ENCODE data around the gene TAS2R3. TPM values are rescaled to one million over a fixed set of nuclear protein-coding genes. Genes with fewer than 3 reads are reported as not detected.

Gene TAS2R3
- total RNA-seq (2021) (0.71 to 1.5 TPM (median 1.2 TPM) in 3 replicates), Bru-seq, nascent RNA (percentile 90 among the genes with signal in this experiment)
- long read RNA-seq, experiment 1, result 0 reads
- long read RNA-seq, experiment 2, result 0 reads
- long read RNA-seq, experiment 3, result 0 reads

GRCh38 chr7:141763797-141764196, at the start of gene TAS2R3:
TSS of gene TAS2R3 (plus strand) at chr7:141764097. CDS start at chr7:141764159, 62 bp downstream.
- H3K4me1 Mint-ChIP-seq, result peaks cover 3% of the 10 kb centered on the region
- no peaks in the 10 kb centered on the region for H3K27me3 Mint-ChIP-seq (ENCODE audit: low read depth)
- no peak within 1 kb of the TSS for H3K4me3 Mint-ChIP-seq
- TF ChIP-seq GRHL2 (CRISPR knock-in tag; IDR thresholded peaks at IDR 0.05; ENCODE audit: insufficient replicate concordance, severe bottlenecking), result no peak
- TF ChIP-seq ATF3 (CRISPR knock-in tag; conservative IDR thresholded peaks at IDR 0.05), result no peak
- TF ChIP-seq STAT6 (CRISPR knock-in tag; conservative IDR thresholded peaks at IDR 0.05; ENCODE audit: low read depth), result no peak
- no peak for TF ChIP-seq NR1H2 (CRISPR knock-in tag; IDR thresholded peaks at IDR 0.05)
- no peak for TF ChIP-seq SMAD4 (CRISPR knock-in tag; IDR thresholded peaks at IDR 0.05)
- TF ChIP-seq NR2C2 (CRISPR knock-in tag; IDR thresholded peaks at IDR 0.05), result no peak
- TF ChIP-seq USF1 (CRISPR knock-in tag; IDR thresholded peaks at IDR 0.05), result no peak
- TF ChIP-seq ERG (CRISPR knock-in tag; IDR thresholded peaks at IDR 0.05), result no peak
- TF ChIP-seq NFATC4 (CRISPR knock-in tag; IDR thresholded peaks at IDR 0.05), result no peak
- TF ChIP-seq TEAD4 (CRISPR knock-in tag; IDR thresholded peaks at IDR 0.05), result no peak
- TF ChIP-seq CTCF (IDR thresholded peaks at IDR 0.05), result no peak
- ATAC-seq (no peak), DNase-seq (ENCODE audit: low spot score) (no peak)
- H3K36me3 Mint-ChIP-seq, result peaks cover 31% of the 10 kb centered on the region
- H3K27ac Mint-ChIP-seq, result no peak within 1 kb of the TSS
- POLR2A ChIA-PET, result no interaction called here
- H3K9me3 Mint-ChIP-seq, result peaks cover 7% of the 10 kb centered on the region; the same call in 1 of the 2 replicates
- CTCF ChIA-PET, result interaction anchor here (0.8 kb wide), 1 partner anchor 26 kb away, joined by 3 read pairs; the partner anchor contains the start of gene SSBP1

GRCh38 chr7:141714571-141714970, 49.3 kb upstream of the TAS2R3 start:
- TF ChIP-seq ZNF317 (CRISPR knock-in tag; IDR thresholded peaks at IDR 0.05; ENCODE audit: borderline replicate concordance, low read depth) (no peak), TEAD4 (CRISPR knock-in tag; IDR thresholded peaks at IDR 0.05) (no peak), MAX (CRISPR knock-in tag; IDR thresholded peaks at IDR 0.05) (no peak), NFYB (CRISPR knock-in tag; conservative IDR thresholded peaks at IDR 0.05; ENCODE audit: low read depth) (no peak), JAZF1 (CRISPR knock-in tag; IDR thresholded peaks at IDR 0.05) (no peak), ARID4B (CRISPR knock-in tag; IDR thresholded peaks at IDR 0.05; ENCODE audit: borderline replicate concordance) (no peak), NR3C1 (CRISPR knock-in tag; conservative IDR thresholded peaks at IDR 0.05; ENCODE audit: low read depth) (no peak), RELA (CRISPR knock-in tag; IDR thresholded peaks at IDR 0.05; ENCODE audit: borderline replicate concordance) (no peak)
- H3K4me1 Mint-ChIP-seq, result peaks cover 47% of the 10 kb centered on the region
- H3K4me3 Mint-ChIP-seq, result no peak overlapping the region
- CTCF ChIA-PET, result interaction anchor here (0.9 to 4.4 kb wide), 2 partner anchors 23 to 583 kb away, joined by 3 to 26 read pairs; partner anchors contain the start of gene SSBP1
- DNase-seq (ENCODE audit: low spot score) (no peak), ATAC-seq (no peak)
- POLR2A ChIA-PET, result no interaction called here
- no peaks in the 10 kb centered on the region for H3K9me3 Mint-ChIP-seq
- no peak overlapping the region for H3K27ac Mint-ChIP-seq
- H3K36me3 Mint-ChIP-seq, result no peaks in the 10 kb centered on the region
- H3K27me3 Mint-ChIP-seq (ENCODE audit: low read depth), result no peaks in the 10 kb centered on the region

Measured in WTC11 (cell line).